Skin of body (tissue), 2 donors: ENCODE data around the gene MICOS13. TPM values are rescaled to one million over a fixed set of nuclear protein-coding genes. Genes with fewer than 3 reads are reported as not detected.
"Not testable (repeated sequence)": the region's sequence is repeated elsewhere in the genome, so short reads cannot be mapped to it uniquely, and the experiment has no call there.

Experiments used
- DNase-seq: peaks from one replicate; lab custom pipeline; 2025; lab: John Stamatoyannopoulos, UW
- total RNA-seq: library from RNA; depleted of rRNA; stranded (reverse); fragments of >200 nt; gene quantifications from one replicate; pipeline ENCODE4 v1.2.3, GENCODE V29; 2014

The MICOS13 gene
- total RNA-seq, result 25.2 TPM

- DNase-seq, result peak; percentile 98
These were observed at the start of gene MICOS13, which contains the start of gene HSD11B1L for GRCh38 chr19:5680437-5681368. Gene MICOS13 (minus strand): TSS chr19:5680516. CDS start chr19:5680486, 30 bp downstream. Gene HSD11B1L (plus strand): TSS chr19:5681027. CDS start chr19:5684833, 3,806 bp downstream.

GRCh38 chr19:5727453-5728050, 47.2 kb upstream of the MICOS13 start:
- DNase-seq, result no peak

- peak; percentile 99 for DNase-seq
These were observed 39.9 kb upstream of the MICOS13 start, which contains the start of the genes CATSPERD and LONP1 for GRCh38 chr19:5719961-5720790. Gene CATSPERD (plus strand): TSS chr19:5720637. CDS start chr19:5720738, 101 bp downstream. Gene LONP1 (minus strand): TSS chr19:5720146. CDS start chr19:5720132, 14 bp downstream.

GRCh38 chr19:5719274-5719960, 39.1 kb upstream of the MICOS13 start:
- no peak for DNase-seq

GRCh38 chr19:5718579-5719273, 38.4 kb upstream of the MICOS13 start:
- DNase-seq, result no peak

- DNase-seq, result no peak
These were observed 37.8 kb upstream of the MICOS13 start for GRCh38 chr19:5718037-5718578.

- no peak for DNase-seq
These were observed 37.1 kb upstream of the MICOS13 start for GRCh38 chr19:5717215-5717935.

- DNase-seq, result no peak
These were observed 34.5 kb upstream of the MICOS13 start for GRCh38 chr19:5714816-5715215.

- no peak for DNase-seq
These were observed 32.9 kb upstream of the MICOS13 start for GRCh38 chr19:5713228-5713627.

- DNase-seq, result no peak
These were observed 31.4 kb upstream of the MICOS13 start for GRCh38 chr19:5711713-5712161.

- DNase-seq, result no peak
These were observed 30.7 kb upstream of the MICOS13 start for GRCh38 chr19:5711025-5711424.

GRCh38 chr19:5707576-5708575, 27.6 kb upstream of the MICOS13 start:
- DNase-seq, result no peak

GRCh38 chr19:5706876-5707573, 26.7 kb upstream of the MICOS13 start:
- DNase-seq, result no peak

- no peak for DNase-seq
These were observed 25.2 kb upstream of the MICOS13 start for GRCh38 chr19:5705552-5705951.

- DNase-seq, result no peak
These were observed 23.8 kb upstream of the MICOS13 start for GRCh38 chr19:5703819-5704818.

- DNase-seq, result not testable (repeated sequence)
These were observed 21.7 kb upstream of the MICOS13 start for GRCh38 chr19:5702053-5702410.
